HG03025 (cell line): ENCODE data around the gene INPP5D.

Experiments
- ATAC-seq: cut with Tn5 transposase; IDR thresholded peaks from one replicate; pipeline ENCODE4 v1.9.1; 2021; ENCODE audit warnings: mild to moderate bottlenecking, moderate library complexity; ENCODE audit not compliant: unreplicated experiment, low FRiP score

The INPP5D gene

DNA sequence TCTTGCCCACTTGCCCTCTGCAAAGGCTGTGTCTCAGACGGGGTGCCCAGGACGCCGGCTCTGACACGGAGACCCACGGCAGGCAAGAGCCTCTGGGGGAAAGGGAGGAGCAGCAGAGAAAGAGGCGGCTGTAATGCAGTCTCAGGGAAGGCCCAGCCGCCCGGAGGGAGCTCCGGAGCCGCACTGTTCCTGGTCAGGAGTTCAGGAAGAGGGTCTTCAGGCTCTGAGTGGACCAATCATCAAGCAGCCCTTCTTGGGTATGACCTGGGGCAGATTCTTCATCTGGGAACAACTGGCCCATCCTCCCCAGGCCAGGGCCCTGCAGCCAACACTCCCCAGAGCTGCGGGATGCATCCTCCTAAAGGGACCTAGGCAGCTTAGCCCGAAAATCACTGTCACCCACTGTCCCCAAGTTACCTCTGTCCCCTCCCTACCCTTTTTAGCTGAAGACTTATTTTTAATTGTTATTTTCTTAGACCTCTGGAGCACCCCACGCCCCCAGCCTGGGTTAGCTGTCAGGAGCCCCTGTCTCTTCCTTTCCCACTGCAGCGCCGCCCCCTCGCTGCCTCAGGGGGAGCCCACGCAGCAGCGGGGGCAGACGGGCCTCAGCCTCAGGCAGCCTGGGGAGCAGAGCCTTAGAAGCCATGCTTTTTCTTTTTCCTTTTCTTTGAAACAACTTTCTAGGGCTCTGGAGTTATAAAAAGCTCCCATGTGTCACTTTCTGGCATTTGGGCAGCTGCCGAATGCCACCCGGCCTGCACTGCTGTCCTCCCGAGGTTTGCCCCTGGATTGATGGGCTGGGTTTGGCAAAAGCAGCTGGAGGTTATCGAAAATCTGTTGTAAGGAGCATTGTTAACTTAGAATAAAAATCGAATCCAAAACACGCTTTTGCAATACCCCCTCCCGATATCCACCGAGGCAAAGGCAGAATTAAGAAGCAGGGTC lies 28.3 kb upstream of the INPP5D start:
- no peak for ATAC-seq

DNA sequence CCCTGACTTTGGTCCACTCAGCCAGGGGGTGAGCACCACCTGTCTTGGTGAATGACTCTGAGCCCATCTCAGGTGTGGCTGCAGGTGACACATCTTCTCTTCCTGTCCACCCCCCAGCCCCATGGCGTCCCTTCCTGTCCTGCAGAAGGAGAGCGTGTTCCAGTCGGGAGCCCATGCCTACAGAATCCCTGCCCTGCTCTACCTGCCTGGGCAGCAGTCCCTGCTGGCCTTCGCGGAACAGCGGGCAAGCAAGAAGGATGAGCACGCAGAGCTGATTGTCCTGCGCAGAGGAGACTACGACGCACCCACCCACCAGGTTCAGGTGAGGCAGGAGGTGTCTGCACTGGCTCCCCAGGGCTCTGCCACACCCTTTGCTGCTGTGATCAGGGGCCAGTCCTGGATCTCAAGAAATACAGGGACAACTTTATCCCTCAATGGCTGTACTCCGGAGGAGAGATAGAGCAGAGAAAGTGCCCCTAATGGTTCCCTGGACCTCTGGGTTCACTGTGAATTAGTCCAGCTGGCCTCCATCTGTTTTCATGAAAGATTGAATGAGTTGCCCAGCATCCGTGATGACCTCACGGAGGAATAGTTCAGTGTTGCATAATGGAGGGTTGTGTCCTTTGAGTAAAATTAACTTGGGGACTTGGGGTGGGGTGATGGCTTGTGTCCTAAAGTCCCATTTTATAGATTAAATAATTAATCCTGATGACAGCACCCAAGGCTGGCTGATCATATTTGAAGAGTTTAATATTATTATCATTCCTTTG lies 27.4 kb upstream of the INPP5D start, which contains the start of gene NEU2:
Gene NEU2 (plus strand): TSS at position 122 of the 770 bp plus-strand sequence. CDS start 0 bp downstream, at position 122.
- ATAC-seq: no peak

DNA sequence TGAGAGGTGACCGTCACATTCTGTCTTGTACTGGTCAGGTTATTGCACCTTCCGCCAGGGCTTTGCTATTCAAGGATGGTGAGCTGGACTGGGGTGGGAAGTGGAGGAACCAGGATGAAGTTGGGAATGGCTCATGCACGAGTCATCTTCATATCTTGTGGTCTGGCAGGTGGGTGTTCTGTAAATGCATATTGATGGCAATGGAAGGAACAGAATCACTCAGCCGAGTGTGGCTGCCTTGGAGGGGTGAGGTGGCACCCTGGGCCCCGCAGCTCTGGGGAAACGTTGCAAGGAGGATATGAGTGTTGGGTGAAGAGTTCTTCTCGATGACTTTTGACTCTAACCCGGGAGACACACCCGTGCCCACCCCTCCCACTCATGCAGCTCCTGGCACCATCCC lies 26.5 kb upstream of the INPP5D start:
- no peak for ATAC-seq

DNA sequence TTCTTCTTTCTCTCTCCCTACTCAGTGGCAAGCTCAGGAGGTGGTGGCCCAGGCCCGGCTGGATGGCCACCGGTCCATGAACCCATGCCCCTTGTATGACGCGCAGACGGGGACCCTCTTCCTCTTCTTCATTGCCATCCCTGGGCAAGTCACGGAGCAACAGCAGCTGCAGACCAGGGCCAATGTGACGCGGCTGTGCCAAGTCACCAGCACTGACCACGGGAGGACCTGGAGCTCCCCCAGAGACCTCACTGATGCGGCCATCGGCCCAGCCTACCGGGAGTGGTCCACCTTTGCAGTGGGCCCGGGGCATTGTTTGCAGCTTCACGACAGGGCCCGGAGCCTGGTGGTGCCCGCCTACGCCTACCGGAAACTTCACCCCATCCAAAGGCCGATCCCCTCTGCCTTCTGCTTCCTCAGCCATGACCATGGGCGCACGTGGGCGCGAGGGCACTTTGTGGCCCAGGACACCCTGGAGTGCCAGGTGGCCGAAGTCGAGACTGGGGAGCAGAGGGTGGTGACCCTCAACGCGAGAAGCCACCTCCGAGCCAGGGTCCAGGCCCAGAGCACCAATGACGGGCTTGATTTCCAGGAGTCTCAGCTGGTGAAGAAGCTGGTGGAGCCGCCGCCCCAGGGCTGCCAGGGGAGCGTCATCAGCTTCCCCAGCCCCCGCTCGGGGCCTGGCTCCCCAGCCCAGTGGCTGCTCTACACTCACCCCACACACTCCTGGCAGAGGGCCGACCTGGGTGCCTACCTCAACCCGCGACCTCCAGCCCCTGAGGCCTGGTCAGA lies 25.9 kb upstream of the INPP5D start:
- ATAC-seq: no peak

DNA sequence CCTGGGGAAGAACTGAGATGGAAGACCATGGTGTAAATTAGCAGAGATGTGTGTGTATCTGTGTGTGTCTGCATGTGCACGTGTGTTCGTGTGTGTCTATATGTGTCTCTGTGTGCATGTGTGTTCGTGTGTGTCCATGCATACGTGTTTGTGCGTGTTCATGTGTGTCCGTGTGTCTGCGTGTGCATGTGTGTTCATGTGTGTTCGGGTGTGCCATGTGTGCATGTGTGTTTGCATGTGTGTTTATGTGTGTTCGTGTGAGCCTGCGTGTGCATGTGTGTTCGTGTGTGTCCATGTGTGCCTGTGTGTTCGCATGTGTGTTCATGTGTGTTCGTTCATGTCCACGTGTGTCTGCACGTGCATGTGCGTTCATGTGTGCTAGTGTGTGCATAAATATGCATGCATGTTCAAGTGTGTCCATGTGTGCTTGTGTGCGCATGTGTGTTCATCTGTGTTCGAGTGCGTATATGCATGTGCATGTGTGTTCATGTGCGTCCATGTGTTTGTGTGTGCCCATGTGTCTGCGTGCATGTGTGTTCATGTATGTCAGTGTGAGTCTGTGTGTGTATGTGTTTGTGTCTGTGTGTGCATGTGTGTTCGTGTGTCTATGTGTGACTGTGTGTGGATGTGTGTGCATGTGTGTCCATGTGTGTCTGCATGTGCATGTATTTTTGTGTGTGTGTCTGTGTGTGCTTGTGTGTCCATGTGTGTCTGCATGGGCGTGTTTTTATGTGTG lies 24.5 kb upstream of the INPP5D start:
- no peak for ATAC-seq

DNA sequence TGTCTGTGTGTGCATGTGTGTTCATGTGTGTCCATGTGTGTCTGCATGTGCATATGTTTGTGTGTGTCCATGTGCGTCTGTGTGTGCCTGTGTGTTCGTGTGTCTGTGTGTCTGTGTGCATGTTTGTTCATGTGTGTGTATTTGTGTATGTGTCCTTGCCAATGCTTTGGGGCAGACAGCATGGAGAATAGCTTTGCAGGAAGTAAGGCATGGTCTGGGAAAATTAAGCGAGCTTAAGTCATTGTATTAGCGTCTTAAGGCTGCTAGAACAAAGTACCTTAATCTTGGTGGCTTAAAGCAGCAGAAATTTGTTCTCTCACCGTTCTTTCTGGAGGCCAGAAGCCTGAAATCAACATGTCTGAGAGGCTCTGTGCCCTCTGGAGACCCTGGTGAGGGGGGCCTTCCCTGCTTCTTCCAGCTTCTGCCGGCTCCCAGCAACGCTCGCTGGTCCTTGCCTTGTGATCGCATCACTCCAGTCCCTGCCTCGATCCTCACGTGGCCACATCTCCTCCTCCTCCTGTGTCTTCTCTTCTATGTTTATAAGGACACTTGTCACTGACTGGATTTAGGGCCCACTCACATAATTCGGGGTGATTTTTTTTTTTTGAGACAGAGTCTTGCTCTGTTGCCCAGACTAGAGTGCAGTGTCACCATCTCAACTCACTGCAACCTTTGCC lies 23.8 kb upstream of the INPP5D start:
- ATAC-seq: no peak

DNA sequence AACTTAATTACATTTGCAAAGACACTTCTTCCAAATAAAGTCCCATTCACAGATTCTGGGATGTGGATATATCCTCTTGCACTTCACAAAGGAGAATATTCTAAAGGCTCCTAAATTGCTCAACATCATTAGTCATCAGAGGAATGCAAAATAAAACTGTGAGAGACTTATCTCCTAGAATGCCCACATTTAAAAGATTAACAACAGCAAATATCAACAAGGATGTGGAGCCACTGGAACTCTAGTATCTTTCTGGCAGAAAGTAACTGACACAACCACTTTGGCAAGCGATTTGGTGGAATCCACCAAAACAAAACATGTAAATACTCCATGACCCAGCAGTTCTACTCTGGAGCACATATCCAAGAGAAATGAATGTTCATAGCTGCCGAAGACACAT lies 23.1 kb upstream of the INPP5D start:
- ATAC-seq: no peak

DNA sequence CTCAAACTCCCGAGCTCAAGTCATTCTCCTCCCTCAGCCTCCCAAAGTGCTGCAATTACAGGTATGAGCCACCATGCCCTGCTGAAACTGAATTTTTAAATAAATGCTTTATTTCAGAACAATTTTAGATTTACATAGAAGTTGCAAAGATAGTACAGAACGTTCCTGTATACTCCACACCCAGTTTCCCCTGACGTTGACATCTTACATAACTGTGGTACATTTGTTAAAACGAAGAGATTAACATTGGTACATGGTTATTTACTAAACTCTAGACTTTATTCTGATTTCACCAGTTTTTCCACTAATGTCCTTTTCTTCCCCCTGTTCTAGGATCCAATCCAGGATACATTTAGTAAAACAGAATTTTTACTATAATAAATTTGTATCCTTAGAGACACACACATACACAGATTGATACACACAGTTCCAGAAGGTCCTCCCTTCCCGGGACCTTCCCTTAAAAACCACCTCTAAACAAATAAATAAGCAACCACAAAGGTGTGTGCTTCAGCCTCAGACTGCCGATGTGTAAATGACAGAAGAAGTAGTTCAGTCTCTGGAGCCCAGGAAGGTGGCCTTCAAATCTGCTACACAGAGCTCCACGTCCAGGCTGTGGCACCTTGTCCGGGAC lies 20.8 kb upstream of the INPP5D start:
- ATAC-seq: no peak

DNA sequence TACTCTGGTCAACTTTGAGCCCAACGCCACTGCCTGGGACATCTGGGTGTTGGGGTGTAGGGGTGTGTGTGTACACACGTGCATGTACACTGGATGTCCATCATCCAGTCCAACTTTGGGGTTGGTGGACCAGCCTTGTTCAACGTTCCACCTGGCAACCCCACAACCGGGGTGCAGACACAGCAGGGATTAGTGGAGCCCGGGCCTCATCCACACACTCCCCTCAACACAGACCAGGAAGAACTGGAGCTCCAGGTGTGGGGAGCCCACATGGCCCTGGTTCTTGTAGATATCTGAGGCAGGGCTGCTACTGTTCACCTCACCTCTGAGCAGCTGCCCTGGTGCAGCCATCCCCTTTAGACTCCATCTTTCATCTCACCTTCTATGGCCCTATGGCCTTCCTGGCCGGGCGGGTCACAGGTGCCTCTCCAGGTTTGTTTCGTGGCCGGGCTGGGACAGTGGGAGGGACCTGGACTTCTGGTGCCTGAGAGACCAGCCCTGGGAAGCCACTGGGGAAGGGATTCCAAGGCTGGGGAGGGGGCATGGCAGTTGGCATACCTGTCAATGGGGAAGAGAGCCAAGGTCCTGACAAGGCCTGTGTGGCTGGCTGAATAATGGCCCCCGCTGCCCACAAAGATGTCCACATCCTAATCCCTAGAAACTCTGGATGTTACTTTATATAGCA lies 20.2 kb upstream of the INPP5D start:
- ATAC-seq: no peak

DNA sequence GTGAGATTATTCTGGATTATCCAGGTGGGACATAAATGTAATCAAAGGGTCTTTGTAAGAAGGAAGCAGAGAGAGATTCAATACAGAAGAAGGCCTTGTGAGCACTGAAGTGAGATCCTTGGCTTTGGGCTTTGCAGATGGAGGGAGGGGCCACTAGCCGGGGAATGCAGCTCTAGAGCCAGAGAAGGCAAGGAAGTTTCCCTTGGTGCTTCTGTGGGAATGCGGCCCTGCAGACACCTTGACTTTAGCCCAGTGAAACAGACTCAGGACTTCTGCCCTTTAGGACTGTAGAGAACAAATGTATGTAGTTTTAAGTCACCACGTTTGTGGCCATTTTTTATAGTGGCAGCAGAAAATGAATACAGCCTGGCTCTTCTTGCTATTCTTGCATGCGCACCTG lies 19.6 kb upstream of the INPP5D start:
- no peak for ATAC-seq

DNA sequence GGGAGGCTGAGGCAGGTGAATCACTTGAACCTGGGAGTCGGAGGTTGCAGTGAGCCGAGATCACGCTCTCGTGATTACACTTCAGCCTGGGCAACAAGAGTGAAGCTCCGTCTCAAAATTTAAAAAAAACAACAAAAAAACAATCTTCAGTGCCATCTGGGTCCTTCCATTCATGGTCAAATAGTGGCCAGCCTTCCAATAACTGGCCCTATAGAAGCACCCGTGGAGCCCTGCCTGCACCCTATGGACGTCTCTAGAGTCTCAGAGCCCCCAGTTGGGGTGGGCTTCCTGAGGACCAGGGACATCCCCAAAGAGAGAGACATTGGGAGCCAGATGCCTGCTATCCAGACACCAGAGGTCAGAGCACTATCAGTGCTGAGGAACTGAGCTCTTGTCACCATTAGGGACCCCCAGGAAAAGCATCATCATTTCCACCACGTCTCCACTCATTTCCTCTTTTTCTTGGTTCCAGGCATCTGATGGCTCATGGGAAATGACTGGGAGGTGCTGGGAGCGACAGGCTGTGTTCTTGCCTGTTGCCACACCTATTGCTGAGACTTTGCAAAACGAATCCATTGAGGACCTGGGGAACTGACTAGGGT lies 18.3 kb upstream of the INPP5D start:
- no peak for ATAC-seq

DNA sequence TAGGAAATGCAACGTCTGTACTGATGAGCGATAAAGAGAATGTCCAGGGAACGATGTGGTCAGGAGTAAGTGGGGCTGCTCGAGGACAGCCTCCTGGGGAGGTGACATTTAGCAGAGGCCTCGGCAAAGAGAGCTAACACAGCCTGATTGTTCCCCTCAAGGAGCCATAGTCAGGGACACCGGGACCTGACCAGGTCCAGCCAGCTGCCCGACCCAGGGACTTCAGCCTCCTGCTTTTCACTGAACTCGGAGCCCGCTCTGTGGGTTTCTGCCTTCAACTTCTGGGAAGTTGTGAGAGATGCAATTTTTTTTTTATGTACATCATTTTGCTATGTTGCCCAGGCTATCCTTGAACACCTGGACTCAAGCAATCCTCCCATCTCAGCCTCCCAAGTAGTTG lies 17.6 kb upstream of the INPP5D start:
- no peak for ATAC-seq

DNA sequence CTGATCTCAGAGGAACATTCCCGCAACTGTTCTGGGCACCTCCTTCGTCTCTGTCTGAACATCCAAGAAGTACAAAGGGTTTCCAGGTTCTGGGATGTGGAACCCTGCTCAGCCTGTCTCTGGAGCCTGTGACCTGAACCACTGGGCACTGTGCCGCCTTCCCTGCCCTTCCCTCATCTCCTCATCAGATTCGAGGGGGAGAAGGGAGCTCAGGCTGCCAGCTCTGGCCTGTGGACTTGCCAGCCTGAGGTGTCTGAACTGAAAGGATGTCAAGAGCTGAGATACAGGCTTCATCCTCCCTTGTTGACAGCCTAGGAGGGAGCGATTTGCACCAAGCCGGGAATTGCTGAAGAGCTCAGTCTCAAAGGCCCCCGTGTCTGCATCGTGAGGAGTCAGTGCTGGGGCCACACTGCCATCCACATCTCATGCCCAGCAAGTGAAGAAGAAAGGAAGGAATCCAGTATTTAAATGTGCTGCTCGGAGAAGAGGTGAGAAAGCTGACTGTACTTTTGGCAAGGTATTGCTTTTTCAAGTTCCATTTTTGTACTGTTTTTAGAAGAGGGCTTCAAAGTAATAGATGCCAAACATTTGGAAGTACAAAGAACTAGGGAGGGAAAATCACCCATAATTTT lies 15.1 kb upstream of the INPP5D start:
- ATAC-seq: no peak

DNA sequence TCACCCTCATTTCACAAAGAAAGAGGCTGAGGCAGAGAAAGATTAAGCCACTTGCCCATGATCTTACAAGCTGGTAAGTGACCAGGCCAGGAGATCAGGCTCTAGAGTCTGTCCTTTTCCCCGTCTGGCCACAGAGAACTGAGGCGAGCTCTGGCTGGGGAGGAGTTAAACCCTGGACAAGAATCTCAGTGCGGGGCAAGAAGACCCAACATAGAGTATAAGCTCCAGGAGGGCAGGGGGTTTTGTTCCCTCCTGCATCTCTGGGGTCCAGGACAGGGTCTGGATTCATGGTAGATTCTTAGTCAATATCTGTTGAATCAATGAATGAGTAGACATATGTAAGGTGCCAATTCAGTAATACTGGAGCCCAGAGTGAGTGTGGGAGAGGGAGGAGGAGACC lies 12.9 kb upstream of the INPP5D start:
- ATAC-seq: no peak

DNA sequence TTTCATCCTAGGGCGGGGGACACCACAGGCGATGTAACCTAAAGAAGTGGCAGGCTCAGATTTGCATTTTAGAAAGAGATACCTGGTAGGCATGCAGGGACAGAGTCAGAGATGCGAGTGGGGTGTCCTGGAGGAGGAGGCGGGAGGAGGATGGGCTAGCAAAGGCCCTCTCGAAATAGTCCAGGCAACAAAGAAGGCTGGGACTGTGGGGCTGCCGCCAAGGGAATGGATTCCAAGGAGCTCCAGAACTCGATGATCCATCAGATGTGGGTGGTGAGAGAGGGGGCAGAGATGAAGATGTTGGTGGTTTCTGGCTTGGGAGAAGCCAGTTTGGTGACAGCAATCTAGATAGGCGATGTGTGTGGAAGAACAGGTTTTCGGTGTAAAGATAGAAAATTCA lies 12.5 kb upstream of the INPP5D start:
- ATAC-seq: no peak

DNA sequence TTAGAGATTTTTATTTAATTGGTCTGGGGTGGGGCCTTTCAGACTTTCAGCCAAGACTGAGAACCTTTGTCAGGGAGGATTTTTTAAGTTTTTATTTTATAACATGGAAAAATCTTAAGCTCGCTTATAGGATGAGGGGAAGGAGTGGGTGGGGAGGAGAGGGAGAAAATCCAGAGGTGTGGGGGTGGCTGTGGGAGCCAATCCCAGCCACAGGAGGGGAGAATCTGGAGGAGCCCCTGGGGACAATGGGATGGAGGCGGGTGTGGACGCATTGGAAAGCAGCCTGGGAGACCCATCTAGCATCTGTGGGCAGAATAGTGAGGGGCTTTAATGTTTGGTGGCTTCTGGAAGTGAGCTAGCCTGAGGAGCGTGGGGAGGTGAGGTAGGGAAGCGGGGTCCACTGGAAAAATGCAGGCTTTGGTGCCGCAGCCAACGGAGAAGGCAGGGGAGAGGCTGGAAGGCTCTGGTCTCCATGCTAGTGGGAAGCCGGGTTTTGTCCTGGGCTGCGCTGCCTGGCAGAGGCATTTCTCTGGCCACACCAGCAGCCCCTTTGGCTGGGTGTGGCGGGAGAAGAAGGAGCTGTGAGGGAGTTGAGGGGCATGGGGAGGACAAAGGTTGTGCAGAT lies 11.5 kb upstream of the INPP5D start:
- no peak for ATAC-seq

DNA sequence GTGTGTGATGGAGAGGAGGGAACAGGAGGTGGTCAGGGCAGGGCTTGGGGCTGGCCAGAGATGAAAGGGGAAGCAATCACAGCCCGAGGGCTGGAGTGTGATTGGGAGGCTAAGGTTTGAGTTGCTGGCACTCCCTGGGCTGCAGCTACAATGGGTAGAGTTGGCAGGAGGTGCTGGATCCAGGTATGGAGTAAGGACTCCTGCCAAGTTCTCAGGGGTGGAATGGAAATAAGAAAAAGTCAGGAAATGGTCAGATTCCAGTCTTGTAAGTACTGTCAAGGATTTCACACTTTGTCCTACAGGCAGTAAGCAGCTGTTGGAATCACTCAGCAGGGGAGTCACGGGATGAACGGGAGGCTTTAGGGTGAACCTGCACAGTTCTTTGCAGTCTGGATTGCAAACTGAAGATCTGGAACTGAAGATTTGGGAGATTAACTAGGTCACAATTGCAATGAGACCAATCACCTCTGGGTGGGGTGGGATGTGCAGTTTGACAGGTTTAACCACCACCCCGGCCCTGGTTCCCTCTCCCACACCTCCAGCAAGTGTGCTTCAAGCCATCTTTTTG lies 10.9 kb upstream of the INPP5D start:
- no peak for ATAC-seq
